Gastrocnemius medialis (tissue), 4 donors: ENCODE measurements around the gene ELFN2.

Experiments
- CTCF ChIP-seq, 5 experiments: fragments of 450-650 bp in 3 of 5; fragments of 200-600 bp in 2 of 5; sonication (generic) in 2 of 5; IDR thresholded peaks in 4 of 5; conservative IDR thresholded peaks in 1 of 5; 1 replicate in 4 of 5; 2 replicates in 1 of 5; pipeline ENCODE4 v1.5.1; 2016 to 2019; ENCODE audit warnings: antibody characterized with exemption in 5 of 5, mild to moderate bottlenecking in 3 of 5, moderate library complexity in 3 of 5
- POLR2A ChIP-seq, 2 donors: fragments of 450-650 bp; IDR thresholded peaks; one replicate each; pipeline ENCODE4 v1.6.1; 2017; ENCODE audit warnings: antibody characterized with exemption in 2 of 2, mild to moderate bottlenecking in 2 of 2, moderate library complexity in 2 of 2

- TF ChIP-seq CTCF (IDR thresholded peaks at IDR 0.05 in 4 of 5, conservative IDR thresholded peaks at IDR 0.05 in 1 of 5): no peak
- no peak for TF ChIP-seq POLR2A (IDR thresholded peaks at IDR 0.05)
Observed at GRCh38 chr22:37320726-37321677, 106.3 kb downstream of the ELFN2 start.
